OCI-LY1 (cell line): ENCODE results near the gene ICAM2.
"Not testable (repeated sequence)": the region's sequence is repeated elsewhere in the genome, so short reads cannot be mapped to it uniquely, and the experiment has no call there.

Experiments
- CTCF ChIP-seq: fragments of 200-600 bp; sonication (generic), shearing (Covaris generic); IDR thresholded peaks from 2 replicates; pipeline ENCODE4 v1.5.1; 2017; ENCODE audit warnings: mild to moderate bottlenecking, antibody characterized with exemption, low read length, moderate library complexity, mixed read lengths
- EZH2 ChIP-seq: fragments of 200-600 bp; sonication (generic), shearing (Covaris generic); IDR thresholded peaks from 2 replicates; pipeline ENCODE4 v1.8.0; 2017; ENCODE audit warnings: borderline replicate concordance, mixed run types, mild to moderate bottlenecking, antibody characterized with exemption, low read length, moderate library complexity, mixed read lengths

GRCh38 chr17:63982641-63983040 lies 37.8 kb downstream of the ICAM2 start:
- not testable (repeated sequence) for TF ChIP-seq CTCF, EZH2
